22Rv1 (cell line): ENCODE data around the gene AHCYL2.
"Not testable (repeated sequence)": the region's sequence is repeated elsewhere in the genome, so short reads cannot be mapped to it uniquely, and the experiment has no call there.

Source experiments
- H3K27ac ChIP-seq: fragments of 450-650 bp; 2 replicates; pipeline ENCODE4 v1.5.1; 2017
- CTCF ChIP-seq: fragments of 450-650 bp; IDR thresholded peaks from 2 replicates; pipeline ENCODE4 v1.5.1; 2017; ENCODE audit warnings: mild to moderate bottlenecking
- ZFX ChIP-seq: fragments of 450-650 bp; IDR thresholded peaks from 2 replicates; pipeline ENCODE4 v1.6.1; 2017; ENCODE audit warnings: antibody characterized with exemption, borderline replicate concordance

Gene AHCYL2

GRCh38 chr7:129361771-129362170, 136.9 kb downstream of the AHCYL2 start:
- no peak overlapping the region for H3K27ac ChIP-seq
- TF ChIP-seq CTCF = no peak
- TF ChIP-seq ZFX = no peak

GRCh38 chr7:129362496-129362895, 137.7 kb downstream of the AHCYL2 start:
- TF ChIP-seq ZFX (no peak), CTCF (no peak)
- H3K27ac ChIP-seq = no peak overlapping the region

GRCh38 chr7:129367349-129367699, 142.5 kb downstream of the AHCYL2 start:
- TF ChIP-seq ZFX (no peak), CTCF (no peak)
- 0 out of 2 replicates have a peak overlapping the region, but pooled peaks have one; percentile 18 for H3K27ac ChIP-seq

- H3K27ac ChIP-seq = peak overlapping the region; percentile 18
- TF ChIP-seq CTCF (peak; percentile 98), ZFX (no peak)
These were observed 143.0 kb downstream of the AHCYL2 start for GRCh38 chr7:129367700-129368388.

- no peak for TF ChIP-seq ZFX
- TF ChIP-seq CTCF = no peak
- peak overlapping the region; percentile 18 for H3K27ac ChIP-seq
These were observed 143.7 kb downstream of the AHCYL2 start for GRCh38 chr7:129368389-129368986.

GRCh38 chr7:129369447-129369846, 144.6 kb downstream of the AHCYL2 start:
- not testable (repeated sequence) for H3K27ac ChIP-seq

- TF ChIP-seq CTCF (no peak), ZFX (no peak)
- H3K27ac ChIP-seq = no peak overlapping the region
These were observed 146.0 kb downstream of the AHCYL2 start for GRCh38 chr7:129370812-129371211.

- TF ChIP-seq CTCF (no peak), ZFX (no peak)
- H3K27ac ChIP-seq = no peak overlapping the region
These were observed 146.7 kb downstream of the AHCYL2 start for GRCh38 chr7:129371487-129371886.
